MM.1S (cell line): Measurements from ENCODE around the gene WDR73.
A peak's percentile ranks its signal among the peaks of the same experiment; 100 is the strongest.

Source experiments
- DNase-seq: peaks from one replicate; pipeline ENCODE4 v3.0.0-alpha.2; 2015
- H2AFZ ChIP-seq: fragments of 300-600 bp; sonication (generic); 2 replicates; pipeline ENCODE4 v1.6.0; 2016; ENCODE audit warnings: antibody characterized with exemption, low read length
- H3F3A ChIP-seq: fragments of 300-600 bp; sonication (generic); 2 replicates; pipeline ENCODE4 v1.6.1; 2016; ENCODE audit warnings: mild to moderate bottlenecking, antibody characterized with exemption, low read length, moderate library complexity, mixed read lengths; ENCODE audit not compliant: insufficient read depth
- H3K27ac ChIP-seq: fragments of 300-600 bp; sonication (generic); 2 replicates; pipeline ENCODE4 v1.5.1; 2016; ENCODE audit warnings: mild to moderate bottlenecking, low read length
- H3K27me3 ChIP-seq: fragments of 300-600 bp; sonication (generic); replicated peaks from 2 replicates; pipeline ENCODE4 v1.6.0; 2016; ENCODE audit warnings: low read length; ENCODE audit not compliant: insufficient read depth
- H3K36me3 ChIP-seq: fragments of 300-600 bp; sonication (generic); replicated peaks from 2 replicates; pipeline ENCODE4 v1.6.1; 2016; ENCODE audit warnings: mild to moderate bottlenecking, low read length, mixed read lengths; ENCODE audit not compliant: insufficient read depth
- H3K4me1 ChIP-seq: fragments of 300-600 bp; sonication (generic); 2 replicates; pipeline ENCODE4 v1.6.1; 2016; ENCODE audit warnings: low read length, mixed read lengths
- H3K4me2 ChIP-seq: fragments of 300-600 bp; sonication (generic); 2 replicates; pipeline ENCODE4 v1.6.0; 2016; ENCODE audit warnings: low read depth, low read length
- H3K4me3 ChIP-seq: fragments of 300-600 bp; sonication (generic); 2 replicates; pipeline ENCODE4 v1.5.1; 2016; ENCODE audit warnings: low read length, mixed read lengths
- H3K79me2 ChIP-seq: fragments of 300-600 bp; sonication (generic); 2 replicates; pipeline ENCODE4 v1.6.1; 2016; ENCODE audit warnings: mixed run types, low read length, mixed read lengths
- H3K9ac ChIP-seq: fragments of 300-600 bp; sonication (generic); 2 replicates; pipeline ENCODE4 v1.6.1; 2016; ENCODE audit warnings: low read length, mixed read lengths
- H3K9me2 ChIP-seq: fragments of 300-600 bp; sonication (generic); replicated peaks from 2 replicates; pipeline ENCODE4 v1.6.1; 2016; ENCODE audit warnings: mild to moderate bottlenecking, low read length, mixed read lengths; ENCODE audit not compliant: insufficient read depth
- H3K9me3 ChIP-seq: fragments of 300-600 bp; sonication (generic); replicated peaks from 2 replicates; pipeline ENCODE4 v1.6.1; 2016; ENCODE audit warnings: mild to moderate bottlenecking, low read length, mixed read lengths; ENCODE audit not compliant: insufficient read depth
- H4K20me1 ChIP-seq: fragments of 300-600 bp; sonication (generic); 2 replicates; pipeline ENCODE4 v1.6.1; 2016; ENCODE audit warnings: mild to moderate bottlenecking, low read length, moderate library complexity, mixed read lengths; ENCODE audit not compliant: insufficient read depth
- EZH2 ChIP-seq: fragments of 300-600 bp; sonication (generic); optimal IDR thresholded peaks from 2 replicates; pipeline ENCODE3; 2017; ENCODE audit warnings: low read depth, mild to moderate bottlenecking, antibody characterized with exemption, low read length, mixed read lengths
- EZH2phosphoT487 ChIP-seq: fragments of 300-600 bp; sonication (generic); IDR thresholded peaks from 2 replicates; pipeline ENCODE4 v1.6.1; 2018; ENCODE audit warnings: antibody characterized with exemption, low read length
- TF ChIP-seq, protein P1 (sequence below): fragments of 300-600 bp; sonication (generic); IDR thresholded peaks from 2 replicates; pipeline ENCODE4 v1.5.1; 2016; ENCODE audit warnings: antibody characterized with exemption, low read length, mixed read lengths

The WDR73 gene

GRCh38 chr15:84654689-84655453 lies 788 bp upstream of the WDR73 start:
- H3K4me2 ChIP-seq: peak overlapping the region; percentile 100
- H3K36me3 ChIP-seq: no peaks in the 10 kb centered on the region
- H3K9me2 ChIP-seq: no peaks in the 10 kb centered on the region
- H3K9me3 ChIP-seq: no peaks in the 10 kb centered on the region
- TF ChIP-seq EZH2: no peak
- TF ChIP-seq, protein P1, sequence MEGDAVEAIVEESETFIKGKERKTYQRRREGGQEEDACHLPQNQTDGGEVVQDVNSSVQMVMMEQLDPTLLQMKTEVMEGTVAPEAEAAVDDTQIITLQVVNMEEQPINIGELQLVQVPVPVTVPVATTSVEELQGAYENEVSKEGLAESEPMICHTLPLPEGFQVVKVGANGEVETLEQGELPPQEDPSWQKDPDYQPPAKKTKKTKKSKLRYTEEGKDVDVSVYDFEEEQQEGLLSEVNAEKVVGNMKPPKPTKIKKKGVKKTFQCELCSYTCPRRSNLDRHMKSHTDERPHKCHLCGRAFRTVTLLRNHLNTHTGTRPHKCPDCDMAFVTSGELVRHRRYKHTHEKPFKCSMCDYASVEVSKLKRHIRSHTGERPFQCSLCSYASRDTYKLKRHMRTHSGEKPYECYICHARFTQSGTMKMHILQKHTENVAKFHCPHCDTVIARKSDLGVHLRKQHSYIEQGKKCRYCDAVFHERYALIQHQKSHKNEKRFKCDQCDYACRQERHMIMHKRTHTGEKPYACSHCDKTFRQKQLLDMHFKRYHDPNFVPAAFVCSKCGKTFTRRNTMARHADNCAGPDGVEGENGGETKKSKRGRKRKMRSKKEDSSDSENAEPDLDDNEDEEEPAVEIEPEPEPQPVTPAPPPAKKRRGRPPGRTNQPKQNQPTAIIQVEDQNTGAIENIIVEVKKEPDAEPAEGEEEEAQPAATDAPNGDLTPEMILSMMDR: peak; percentile 73
- H3K79me2 ChIP-seq: peaks cover 18% of the 10 kb centered on the region
- H3K27me3 ChIP-seq: no peaks in the 10 kb centered on the region
- peak overlapping the region; percentile 98 for H2AFZ ChIP-seq
- peaks cover 19% of the 10 kb centered on the region for H3K4me1 ChIP-seq
- peak overlapping the region; percentile 100 for H3K4me3 ChIP-seq
- peak overlapping the region; percentile 75; the same call in 1 of the 2 replicates for H3K27ac ChIP-seq
- DNase-seq: peak; percentile 82
- peak overlapping the region; percentile 97 for H3K9ac ChIP-seq
- H4K20me1 ChIP-seq: no peaks in the 10 kb centered on the region
- H3F3A ChIP-seq: peaks cover 38% of the 10 kb centered on the region

DNA sequence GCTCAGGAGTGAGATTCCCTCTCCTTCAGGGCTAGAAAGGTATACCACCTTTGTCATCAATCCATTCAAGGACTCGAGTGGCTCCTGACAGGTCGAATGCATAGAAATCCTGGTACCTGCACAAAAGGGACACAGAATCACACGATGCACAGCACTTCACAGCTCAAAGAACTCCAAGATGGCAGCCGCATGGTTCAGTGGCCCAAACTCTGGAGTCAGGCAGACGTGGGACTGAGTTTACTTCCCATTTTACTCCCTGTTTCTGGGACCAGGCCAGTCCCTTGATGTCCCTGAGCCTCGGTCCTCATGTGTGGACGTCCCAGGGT lies 536 bp downstream of the WDR73 start:
- no peaks in the 10 kb centered on the region for H3K27me3 ChIP-seq
- peak overlapping the region; percentile 75 for H3K27ac ChIP-seq
- peak overlapping the region; percentile 98 for H2AFZ ChIP-seq
- H3K79me2 ChIP-seq: peaks cover 18% of the 10 kb centered on the region
- no peaks in the 10 kb centered on the region for H3K9me2 ChIP-seq
- peaks cover 26% of the 10 kb centered on the region for H3F3A ChIP-seq
- H3K4me3 ChIP-seq: peak overlapping the region; percentile 100
- H3K4me2 ChIP-seq: peak overlapping the region; percentile 100
- no peak for DNase-seq
- 0 out of 2 replicates have a peak, but pooled peaks cover 3% of the 10 kb centered on the region for H3K36me3 ChIP-seq
- peak overlapping the region; percentile 97 for H3K9ac ChIP-seq
- H3K9me3 ChIP-seq: no peaks in the 10 kb centered on the region
- peaks cover 6% of the 10 kb centered on the region for H3K4me1 ChIP-seq
- H4K20me1 ChIP-seq: no peaks in the 10 kb centered on the region
- TF ChIP-seq EZH2: no peak

DNA sequence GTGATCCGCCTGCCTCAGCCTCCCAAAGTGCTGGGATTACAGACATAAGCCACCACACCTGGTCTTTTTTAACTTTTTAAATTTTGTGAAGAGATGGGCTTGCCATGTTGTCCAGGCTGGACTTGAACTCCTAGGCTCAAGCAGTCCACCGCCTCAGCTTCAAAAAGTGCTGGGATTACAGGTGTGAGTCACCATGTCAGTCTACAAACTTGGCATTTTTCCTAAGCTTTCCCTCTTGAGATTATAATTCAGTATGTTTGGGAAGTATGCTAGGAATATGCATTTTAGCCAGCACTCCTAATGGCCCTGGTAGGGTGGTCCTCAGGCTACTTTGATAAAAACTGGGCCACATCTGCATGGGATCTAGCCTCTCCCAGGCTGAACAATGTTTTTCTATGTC lies 4.4 kb downstream of the WDR73 start:
- Histone ChIP-seq H3K27ac (no peak overlapping the region), H3K9me3 (no peaks in the 10 kb centered on the region), H3F3A (peaks cover 9% of the 10 kb centered on the region), H4K20me1 (no peaks in the 10 kb centered on the region), H3K9me2 (no peaks in the 10 kb centered on the region), H3K9ac (no peak overlapping the region), H3K27me3 (no peaks in the 10 kb centered on the region), H3K4me1 (no peaks in the 10 kb centered on the region), H3K4me2 (no peak overlapping the region), H3K36me3 (0 out of 2 replicates have a peak, but pooled peaks cover 11% of the 10 kb centered on the region), H3K79me2 (peaks cover 18% of the 10 kb centered on the region), H3K4me3 (no peak overlapping the region), H2AFZ (no peak overlapping the region)
- DNase-seq: no peak
- TF ChIP-seq EZH2phosphoT487 (no peak), EZH2 (no peak)
- TF ChIP-seq, protein P1: no peak

DNA sequence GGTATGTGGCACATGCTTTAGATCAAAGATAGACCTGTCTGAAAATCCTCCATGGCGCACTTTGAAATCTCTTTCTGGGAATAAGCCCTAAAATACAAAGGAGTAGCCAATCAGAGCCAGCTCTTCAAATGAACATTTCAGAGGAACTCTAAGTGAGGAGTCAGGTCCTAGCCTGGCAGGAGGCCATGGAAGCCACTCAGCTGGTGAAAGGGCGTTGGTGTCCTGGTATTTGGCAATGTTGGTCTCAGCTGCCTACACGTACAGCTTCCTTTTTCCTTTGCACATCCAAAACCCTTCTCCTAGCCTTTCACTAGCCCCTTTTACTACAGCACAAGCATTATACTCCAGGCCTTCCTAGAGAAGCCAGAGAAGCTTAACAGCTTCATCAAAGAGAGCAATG lies 5.5 kb downstream of the WDR73 start:
- H4K20me1 ChIP-seq: no peaks in the 10 kb centered on the region
- H3K4me2 ChIP-seq: no peak overlapping the region
- TF ChIP-seq, protein P1: no peak
- no peak for TF ChIP-seq EZH2phosphoT487
- TF ChIP-seq EZH2: no peak
- peaks cover 12% of the 10 kb centered on the region for H3K79me2 ChIP-seq
- no peaks in the 10 kb centered on the region for H3K27me3 ChIP-seq
- H3K4me1 ChIP-seq: no peaks in the 10 kb centered on the region
- no peak for DNase-seq
- H3K9me2 ChIP-seq: no peaks in the 10 kb centered on the region
- no peak overlapping the region for H3K27ac ChIP-seq
- no peak overlapping the region for H3K4me3 ChIP-seq
- H3K36me3 ChIP-seq: 0 out of 2 replicates have a peak, but pooled peaks cover 11% of the 10 kb centered on the region
- no peak overlapping the region for H3K9ac ChIP-seq
- H3F3A ChIP-seq: 0 out of 2 replicates have a peak, but pooled peaks cover 1% of the 10 kb centered on the region
- no peak overlapping the region for H2AFZ ChIP-seq
- no peaks in the 10 kb centered on the region for H3K9me3 ChIP-seq
